GM12873 (cell line): ENCODE measurements around the gene UNC5C.

Source experiments
- TF ChIP-seq, protein P1 (sequence below): IDR thresholded peaks from 2 replicates; pipeline ENCODE4 v1.5.1; 2012; ENCODE audit warnings: low read depth, mild to moderate bottlenecking, moderate library complexity, low read length, control low read depth; ENCODE audit not compliant: insufficient read depth; ENCODE audit errors: missing control alignments

UNC5C gene

DNA sequence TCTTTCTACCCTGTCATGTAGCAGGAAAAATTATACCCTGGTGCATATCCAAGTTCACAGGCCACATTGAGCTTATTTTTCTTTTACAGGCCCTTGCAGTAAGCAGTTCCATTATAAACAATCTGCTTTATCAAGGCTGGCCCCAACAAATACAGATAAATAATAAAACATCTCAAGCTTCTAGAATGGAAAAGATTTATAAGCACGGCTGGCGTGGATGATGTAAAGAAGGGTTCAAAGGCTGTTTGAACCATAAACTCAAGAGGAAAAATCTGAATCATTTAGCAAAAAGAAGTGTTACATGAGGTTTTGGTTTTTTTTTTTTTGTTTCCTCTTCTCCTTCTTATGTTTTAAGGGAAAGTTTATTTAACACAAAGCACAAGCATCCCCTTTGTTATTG lies 109.7 kb downstream of the UNC5C start:
- TF ChIP-seq, protein P1, sequence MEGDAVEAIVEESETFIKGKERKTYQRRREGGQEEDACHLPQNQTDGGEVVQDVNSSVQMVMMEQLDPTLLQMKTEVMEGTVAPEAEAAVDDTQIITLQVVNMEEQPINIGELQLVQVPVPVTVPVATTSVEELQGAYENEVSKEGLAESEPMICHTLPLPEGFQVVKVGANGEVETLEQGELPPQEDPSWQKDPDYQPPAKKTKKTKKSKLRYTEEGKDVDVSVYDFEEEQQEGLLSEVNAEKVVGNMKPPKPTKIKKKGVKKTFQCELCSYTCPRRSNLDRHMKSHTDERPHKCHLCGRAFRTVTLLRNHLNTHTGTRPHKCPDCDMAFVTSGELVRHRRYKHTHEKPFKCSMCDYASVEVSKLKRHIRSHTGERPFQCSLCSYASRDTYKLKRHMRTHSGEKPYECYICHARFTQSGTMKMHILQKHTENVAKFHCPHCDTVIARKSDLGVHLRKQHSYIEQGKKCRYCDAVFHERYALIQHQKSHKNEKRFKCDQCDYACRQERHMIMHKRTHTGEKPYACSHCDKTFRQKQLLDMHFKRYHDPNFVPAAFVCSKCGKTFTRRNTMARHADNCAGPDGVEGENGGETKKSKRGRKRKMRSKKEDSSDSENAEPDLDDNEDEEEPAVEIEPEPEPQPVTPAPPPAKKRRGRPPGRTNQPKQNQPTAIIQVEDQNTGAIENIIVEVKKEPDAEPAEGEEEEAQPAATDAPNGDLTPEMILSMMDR = no peak

DNA sequence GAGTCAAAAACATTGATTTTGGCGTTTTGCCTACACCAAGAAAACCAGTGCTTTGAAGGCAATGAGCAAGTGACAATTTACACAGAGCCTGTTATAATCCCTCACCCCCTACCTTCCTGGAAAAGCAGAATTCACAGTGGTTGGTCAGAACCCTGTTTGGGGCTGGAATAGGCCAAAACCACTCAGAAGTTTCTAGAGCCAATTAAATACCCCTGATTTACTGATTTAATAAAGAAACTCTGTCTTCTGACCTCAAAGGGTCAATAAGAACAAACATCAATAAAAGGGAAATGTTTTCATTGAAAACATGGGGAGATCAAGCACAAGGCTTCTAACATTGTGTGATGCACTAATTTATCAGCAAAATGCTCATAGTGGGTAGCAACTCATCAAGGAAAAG lies 116.3 kb downstream of the UNC5C start:
- TF ChIP-seq, protein P1 = no peak

DNA sequence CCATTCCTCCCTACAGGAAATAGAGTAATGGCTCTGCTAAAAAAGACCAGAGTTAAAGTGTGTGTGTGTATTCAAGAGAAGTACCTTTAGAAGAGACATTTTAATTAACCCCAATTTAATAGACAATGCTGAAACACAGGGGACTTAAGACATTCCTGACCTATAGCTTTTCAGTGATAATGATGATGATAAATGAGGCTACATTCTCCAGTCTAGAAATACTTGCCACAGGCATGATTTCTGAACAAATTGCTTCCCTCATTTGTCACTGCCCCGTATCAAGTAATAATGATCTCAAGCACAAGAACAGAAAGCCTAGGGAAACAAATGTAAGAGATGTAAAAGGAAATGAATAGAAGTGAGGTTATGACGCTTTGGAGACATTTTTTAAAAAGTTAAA lies 117.1 kb downstream of the UNC5C start:
- TF ChIP-seq, protein P1 = no peak

DNA sequence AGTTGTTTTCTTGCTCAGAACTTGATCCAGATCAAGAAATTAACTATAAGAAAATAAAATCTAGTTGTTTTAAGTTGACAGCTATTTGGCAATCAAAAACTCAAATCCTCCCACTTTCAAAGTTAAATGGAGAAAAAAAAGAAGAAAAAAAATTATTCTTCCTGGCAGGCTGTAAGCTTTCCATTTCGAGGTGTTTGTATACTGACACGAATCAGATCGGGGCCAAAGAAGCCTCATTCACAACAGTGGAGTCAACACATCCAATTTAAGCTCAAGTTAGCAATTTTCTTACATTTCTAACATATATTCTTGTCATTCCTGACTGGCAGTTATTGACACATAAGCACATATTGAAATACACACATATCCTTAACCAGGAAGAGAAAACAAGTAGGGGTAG lies 119.4 kb downstream of the UNC5C start:
- TF ChIP-seq, protein P1 = no peak

DNA sequence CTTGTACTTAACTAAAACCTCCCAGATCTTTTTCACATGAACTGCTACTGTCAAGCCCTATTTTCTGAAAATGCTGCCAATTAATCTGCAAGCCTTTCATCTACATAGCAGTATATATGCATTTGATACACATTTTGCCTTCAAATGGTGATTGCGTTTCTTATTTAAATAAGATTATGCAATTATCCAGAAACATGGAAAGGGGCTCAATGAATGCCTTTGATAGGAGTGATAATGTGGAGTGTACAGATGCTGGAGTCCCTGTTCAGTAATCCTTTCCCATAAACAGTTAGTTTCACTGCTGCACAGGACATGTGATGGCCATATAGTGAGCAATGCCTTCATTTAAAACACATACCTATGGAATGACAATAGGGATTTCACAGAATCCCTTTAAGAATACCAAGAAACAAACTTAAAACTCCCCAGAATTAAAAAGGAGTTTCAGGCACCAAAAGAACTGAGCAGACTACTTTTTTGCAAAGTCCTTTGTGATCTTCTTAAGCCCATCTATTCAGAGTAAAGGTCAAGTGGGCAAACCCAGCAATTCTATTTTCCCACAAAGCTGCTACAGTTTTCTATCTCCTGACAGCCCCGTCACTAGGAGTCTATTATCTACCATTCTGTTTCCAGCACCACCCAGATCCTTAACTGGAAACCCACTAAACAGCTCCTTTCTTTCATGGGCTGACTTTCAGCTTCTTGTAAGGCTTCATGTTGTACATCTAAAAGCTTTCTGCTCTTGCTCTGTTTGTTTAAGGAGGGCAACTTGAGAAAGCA lies 120.3 kb downstream of the UNC5C start:
- TF ChIP-seq, protein P1 = no peak

DNA sequence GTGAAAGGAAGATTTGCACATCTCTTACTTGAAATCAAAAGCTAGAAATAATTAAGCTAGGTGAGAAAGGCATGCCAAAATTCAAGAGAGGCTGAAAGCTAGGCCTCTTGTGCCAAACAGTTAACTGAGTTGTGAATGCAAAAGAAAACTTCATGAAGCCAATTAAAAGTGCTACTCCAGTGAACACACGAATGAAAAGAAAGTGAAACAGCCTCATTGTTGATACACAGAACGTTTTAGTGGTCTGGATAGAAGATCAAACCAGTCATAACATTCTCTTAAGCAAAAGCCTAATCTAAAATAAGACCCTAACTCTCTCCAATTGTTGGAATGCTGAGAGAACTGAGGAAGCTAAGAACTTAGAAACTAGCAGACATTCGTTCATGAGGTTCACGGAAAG lies 122.3 kb downstream of the UNC5C start:
- TF ChIP-seq, protein P1 = no peak

DNA sequence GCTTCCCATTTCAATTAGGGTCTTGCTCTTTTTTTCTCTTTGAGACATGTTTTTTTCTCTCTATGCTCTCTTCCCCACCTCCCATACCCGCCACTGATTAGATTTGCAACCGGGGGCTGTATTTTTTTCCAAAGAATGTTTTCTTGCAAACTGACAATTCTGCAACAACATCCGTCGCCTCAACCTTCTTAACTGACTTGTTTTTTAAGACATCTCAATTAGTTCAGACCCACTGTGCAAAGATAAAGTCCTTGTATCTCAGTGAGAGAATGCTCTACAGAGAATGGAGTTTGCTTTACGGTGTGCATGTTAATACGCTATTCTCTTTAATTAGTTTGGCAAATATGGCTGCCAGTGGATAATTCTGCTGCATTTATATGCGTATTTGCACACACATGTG lies 126.3 kb downstream of the UNC5C start:
- TF ChIP-seq, protein P1 = no peak
